GM12878 (cell line): ENCODE data around the gene CMBL. TPM values are rescaled to one million over a fixed set of nuclear protein-coding genes. Genes with fewer than 3 reads are reported as not detected.

Experiments used
- ATAC-seq: fragments of 200-7000 bp; cut with Tn5 transposase; 3 replicates; pipeline ENCODE4 v1.9.1; 2020; ENCODE audit warnings: mild to moderate bottlenecking, moderate library complexity
- BruUV-seq: library from RNA; stranded (reverse); fragments of 400-500 nt; replicated peaks from 2 replicates; lab custom pipeline; 2021; lab: Mats Ljungman, UMichigan
- CTCF ChIA-PET: fragments of 300-600 bp; sonication (Branson Sonifier 250); formaldehyde crosslinking; extraction: SDS; loops from one replicate; lab custom pipeline; 2021; ENCODE audit warnings: inconsistent platforms; lab: Yijun Ruan, JAX
- POLR2A ChIA-PET: fragments of 350-600 bp; formaldehyde crosslinking; extraction: SDS; loops from one replicate; lab custom pipeline; 2021; ENCODE audit warnings: inconsistent platforms; lab: Charles Lee
- RAD21 ChIA-PET: fragments of 300-600 bp; sonication (Branson Sonifier 250); formaldehyde crosslinking; loops from one replicate; lab custom pipeline; 2023; ENCODE audit warnings: antibody characterized with exemption; ENCODE audit not compliant: unreplicated experiment; lab: Charles Lee
- SMC1A ChIA-PET: fragments of 300-600 bp; sonication (Branson Sonifier 250); formaldehyde crosslinking; loops from one replicate; lab custom pipeline; 2023; ENCODE audit not compliant: unreplicated experiment, uncharacterized antibody; lab: Charles Lee
- DNase-seq: peaks from one replicate; pipeline ENCODE4 v3.0.0-alpha.2; 2011; ENCODE audit warnings: low read depth, low spot score
- FAIRE-seq: peaks from 3 replicates; lab custom pipeline; 2011; peaks lifted over from hg19 to GRCh38; lab: Jason Lieb, UNC
- H2AFZ ChIP-seq: 2 replicates; pipeline ENCODE4 v1.6.0; 2011; ENCODE audit warnings: low read depth, low read length, control low read depth; ENCODE audit not compliant: control insufficient read depth
- H3K27ac ChIP-seq: 2 replicates; pipeline ENCODE4 v1.5.1; 2011; ENCODE audit warnings: control low read depth; ENCODE audit not compliant: control insufficient read depth, insufficient read depth
- H3K27me3 ChIP-seq, 2 experiments: replicated peaks in 1 of 2; 2 replicates each; pipeline versions ENCODE4 v1.6.0 to v1.6.1; 2011; ENCODE audit warnings: low read length in 1 of 2; ENCODE audit not compliant: control insufficient read depth in 2 of 2, insufficient read depth in 2 of 2
- H3K36me3 ChIP-seq, 2 experiments: 2 replicates each; pipeline ENCODE4 v1.5.1; 2011; ENCODE audit warnings: low read length in 1 of 2; ENCODE audit not compliant: control insufficient read depth in 2 of 2, insufficient read depth in 2 of 2
- H3K4me1 ChIP-seq: 2 replicates; pipeline ENCODE4 v1.6.1; 2011; ENCODE audit warnings: mild to moderate bottlenecking, low read length, moderate library complexity, mixed read lengths; ENCODE audit not compliant: control insufficient read depth, insufficient read depth
- H3K4me2 ChIP-seq: 2 replicates; pipeline ENCODE4 v1.6.0; 2011; ENCODE audit warnings: control low read depth; ENCODE audit not compliant: control insufficient read depth, insufficient read depth
- H3K4me3 ChIP-seq: fragments of 200-600 bp; sonication (generic); 2 replicates; pipeline ENCODE4 v1.5.1; 2016
- H3K79me2 ChIP-seq: 2 replicates; pipeline ENCODE4 v1.6.0; 2011; ENCODE audit warnings: low read length; ENCODE audit not compliant: control insufficient read depth, insufficient read depth
- H3K9ac ChIP-seq: 2 replicates; pipeline ENCODE4 v1.8.0; 2011; ENCODE audit warnings: low read length, control low read depth, mixed read lengths; ENCODE audit not compliant: control insufficient read depth, insufficient read depth
- H3K9me3 ChIP-seq: replicated peaks from 3 replicates; pipeline ENCODE4 v1.5.1; 2011; ENCODE audit warnings: mild to moderate bottlenecking, low read length; ENCODE audit not compliant: control insufficient read depth, insufficient read depth
- H4K20me1 ChIP-seq: 2 replicates; pipeline ENCODE4 v1.6.0; 2011; ENCODE audit not compliant: control insufficient read depth, insufficient read depth
- CEBPB ChIP-seq, 2 experiments: fragments of 150-350 bp in 1 of 2; IDR thresholded peaks; 2 replicates each; pipeline ENCODE4 v1.6.1; 2012 to 2014; ENCODE audit warnings: low read depth in 2 of 2, low read length in 2 of 2, borderline replicate concordance in 1 of 2, inconsistent platforms in 1 of 2
- JUNB ChIP-seq: IDR thresholded peaks from 2 replicates; pipeline ENCODE4 v1.6.1; 2016; ENCODE audit warnings: antibody characterized with exemption, mild to moderate bottlenecking
- NFYB ChIP-seq: IDR thresholded peaks from 2 replicates; pipeline ENCODE4 v1.6.1; 2011; ENCODE audit warnings: low read depth, mild to moderate bottlenecking, low read length, improper control_type of control experiment, moderate library complexity; ENCODE audit not compliant: insufficient read depth
- NR2C2 ChIP-seq: IDR thresholded peaks from 2 replicates; pipeline ENCODE4 v1.6.1; 2011; ENCODE audit warnings: borderline replicate concordance, low read depth; ENCODE audit not compliant: control insufficient read depth, insufficient read length
- SIN3A ChIP-seq: IDR thresholded peaks from 2 replicates; pipeline ENCODE4 v1.6.1; 2012; ENCODE audit warnings: low read depth, low read length, improper control_type of control experiment
- SMAD1 ChIP-seq: fragments of 450-650 bp; IDR thresholded peaks from 2 replicates; pipeline ENCODE4 v1.6.1; 2018; ENCODE audit warnings: mild to moderate bottlenecking, low read depth; ENCODE audit not compliant: partially characterized antibody
- STAT3 ChIP-seq: IDR thresholded peaks from 2 replicates; pipeline ENCODE4 v1.6.1; 2011; ENCODE audit warnings: low read depth, low read length, improper control_type of control experiment
- TARDBP ChIP-seq: IDR thresholded peaks from 2 replicates; pipeline ENCODE4 v1.6.1; 2016; ENCODE audit warnings: borderline replicate concordance
- TCF12 ChIP-seq: IDR thresholded peaks from 2 replicates; pipeline ENCODE4 v1.6.1; 2011; ENCODE audit warnings: low read depth, mild to moderate bottlenecking, low read length
- WGBS: methylation state at CpG from one replicate; pipeline ENCODE4 v1.1.6; 2016; ENCODE audit warnings: low lambda C conversion rate; ENCODE audit not compliant: insufficient replicate concordance, insufficient coverage; ENCODE audit errors: missing lambda C conversion rate; 5-methylcytosine and 5-hydroxymethylcytosine counted together
- in situ Hi-C: fragments of 300-500 bp; cut with MboI; formaldehyde crosslinking; loops from 9 replicates; pipeline ENCODE4 v1.14.3; 2018; ENCODE audit warnings: mixed read lengths
- intact Hi-C: fragments of 100-400 bp; cut with micrococcal nuclease; formaldehyde crosslinking; loops from one replicate; pipeline ENCODE4 v1.14.2; 2022; ENCODE audit not compliant: unreplicated experiment
- polyA plus RNA-seq, 11 experiments: library from polyadenylated mRNA; depleted of rRNA in 4 of 11; unstranded in 6 of 11; stranded (reverse) in 5 of 11; fragments of >200 nt; fragmentation: Nextera tagmentation in 4 of 11; fragmentation: Illumina TruSeq in 1 of 11; extraction: Ambion mirVana in 4 of 11; extraction: Trizol in 1 of 11; gene quantifications; 1 replicate in 1 of 11; 2 replicates in 10 of 11; pipeline versions ENCODE4 v1.2.1 to v1.2.3, GENCODE V29; 2011 to 2016; ENCODE audit warnings: inconsistent platforms in 2 of 11, missing spikeins in 2 of 11, low read depth in 1 of 11
- total RNA-seq, 4 experiments: library from RNA; depleted of rRNA in 3 of 4; stranded (reverse); fragments of >200 nt in 3 of 4; fragmentation: Illumina TruSeq in 1 of 4; extraction: Trizol in 1 of 4; gene quantifications; 2 replicates each; pipeline versions ENCODE4 v1.2.1 to v1.2.3, GENCODE V29; 2013 to 2021
- TF ChIP-seq, protein P1 (sequence below): IDR thresholded peaks from 2 replicates; pipeline ENCODE4 v1.6.1; 2012; ENCODE audit warnings: low read length, inconsistent platforms
- TF ChIP-seq, protein P2 (sequence below): fragments of 450-650 bp; conservative IDR thresholded peaks from 2 replicates; pipeline ENCODE4 v1.6.1; 2017; ENCODE audit warnings: mild to moderate bottlenecking, moderate library complexity
- TF ChIP-seq, protein P3 (sequence below): fragments of 450-650 bp; IDR thresholded peaks from 2 replicates; pipeline ENCODE4 v1.6.1; 2017; ENCODE audit warnings: mild to moderate bottlenecking, low read depth, inconsistent platforms; ENCODE audit not compliant: poor library complexity, severe bottlenecking
- TF ChIP-seq, protein P4 (sequence below): IDR thresholded peaks from 2 replicates; pipeline ENCODE4 v1.6.1; 2012; ENCODE audit warnings: low read depth, low read length, improper control_type of control experiment
- TF ChIP-seq, protein P5 (sequence below): IDR thresholded peaks from 2 replicates; pipeline ENCODE4 v1.6.1; 2011; ENCODE audit warnings: mild to moderate bottlenecking, low read depth, low read length, moderate library complexity; ENCODE audit not compliant: insufficient replicate concordance

CMBL gene
- total and polyA plus RNA-seq, 10 of the 15 experiments (the other 5 are each of a cell fraction or from before 2014, with no cell fraction given): 1.8 to 15.6 (median 7.5) TPM

DNA sequence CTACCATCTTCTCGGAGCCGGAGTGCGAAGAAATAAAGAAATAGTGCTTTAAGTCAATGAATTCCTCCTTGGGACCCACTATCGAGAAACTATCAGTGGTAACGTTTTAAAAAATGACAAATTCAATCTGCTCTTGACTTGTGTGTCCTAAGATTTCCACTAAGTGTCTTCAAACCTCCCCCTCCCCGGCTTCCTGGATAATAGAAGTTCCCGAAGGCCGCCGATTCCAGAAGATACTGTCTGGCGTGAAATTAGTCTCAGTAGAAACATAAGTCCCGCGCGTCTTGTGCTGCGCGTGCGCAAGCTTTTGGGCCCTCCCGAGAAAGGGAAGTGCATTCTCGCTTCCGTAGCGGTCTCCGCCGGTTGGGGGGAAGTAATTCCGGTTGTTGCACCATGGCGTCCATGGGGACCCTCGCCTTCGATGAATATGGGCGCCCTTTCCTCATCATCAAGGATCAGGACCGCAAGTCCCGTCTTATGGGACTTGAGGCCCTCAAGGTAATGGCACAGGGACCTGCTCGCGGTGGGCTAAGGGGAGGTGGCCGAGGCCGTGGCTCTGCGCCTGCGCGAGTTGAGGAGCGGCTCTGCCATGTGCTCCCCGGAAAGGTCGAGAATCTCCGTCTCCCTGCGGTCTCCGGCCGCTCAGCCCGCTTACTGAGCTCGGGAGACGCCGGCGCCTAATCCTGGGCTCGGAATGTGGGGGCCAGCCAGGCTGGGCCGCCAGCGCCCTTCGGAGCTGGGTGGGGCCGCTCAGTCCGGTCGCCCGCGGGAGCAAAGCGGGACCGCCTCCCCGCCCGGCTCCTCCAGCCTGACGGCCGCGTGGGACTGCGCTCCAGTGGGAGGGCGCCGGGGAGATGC, 57.5 kb downstream of the CMBL start, which contains the start of gene CCT5:
Gene CCT5, plus strand, starts transcription at position 333 of the 858 bp plus-strand sequence. Its CDS starts 61 bp downstream, at position 394.
- Histone ChIP-seq H4K20me1 (peaks cover 4% of the 10 kb centered on the region; the same call in 1 of the 2 replicates), H2AFZ (peak within 1 kb of the TSS; percentile 99), H3K9ac (peak within 1 kb of the TSS; percentile 85), H3K27me3 (no peaks in the 10 kb centered on the region), H3K4me2 (peak within 1 kb of the TSS; percentile 87), H3K36me3 (peaks cover 3 to 13% of the 10 kb centered on the region in 2 experiments; a peak in 2 of 4 replicates), H3K4me1 (peaks cover 7% of the 10 kb centered on the region; the same call in 1 of the 2 replicates), H3K27ac (peak within 1 kb of the TSS; percentile 97), H3K4me3 (peak within 1 kb of the TSS; percentile 99), H3K9me3 (no peaks in the 10 kb centered on the region), H3K79me2 (peaks cover 73% of the 10 kb centered on the region)
- intact Hi-C loops: loop anchor here (5.0 kb wide), 1 partner anchor 512 kb away; the partner anchor contains the start of gene DAP
- CTCF ChIA-PET: interaction anchor here (1.0 to 1.5 kb wide), 5 partner anchors 34 to 171 kb away, joined by 3 to 6 read pairs (median 5); no protein-coding TSS in a partner anchor
- SMC1A ChIA-PET: interaction anchor here (0.9 to 1.9 kb wide), 3 partner anchors 15 to 107 kb away, joined by 3 to 5 read pairs (median 5); partner anchors contain the start of gene MARCHF6
- FAIRE-seq (peak; percentile 99), DNase-seq (peak; percentile 90), ATAC-seq (peak; percentile 77)
- TSS peak; percentile 75 for BruUV-seq
- WGBS: 1% methylated on average over 66 of the region's 67 CpGs
- POLR2A ChIA-PET: interaction anchor here (0.6 to 1.5 kb wide), 5 partner anchors 15 to 104 kb away, joined by 3 to 7 read pairs (median 4); partner anchors contain the start of gene MARCHF6
- RAD21 ChIA-PET: no interaction called here
- in situ Hi-C loops: no loop called here
- TF ChIP-seq STAT3 (no peak), TARDBP (no peak), NFYB (no peak), JUNB (no peak), NR2C2 (no peak), TCF12 (peak; percentile 34; the same call in 1 of the 2 replicates), SMAD1 (no peak), CEBPB (IDR thresholded peaks at IDR 0.05; ENCODE audit: borderline replicate concordance in 1 of 2, low read depth in 2 of 2, low read length in 2 of 2) (no peak), SIN3A (peak; percentile 25)
- TF ChIP-seq, protein P1, sequence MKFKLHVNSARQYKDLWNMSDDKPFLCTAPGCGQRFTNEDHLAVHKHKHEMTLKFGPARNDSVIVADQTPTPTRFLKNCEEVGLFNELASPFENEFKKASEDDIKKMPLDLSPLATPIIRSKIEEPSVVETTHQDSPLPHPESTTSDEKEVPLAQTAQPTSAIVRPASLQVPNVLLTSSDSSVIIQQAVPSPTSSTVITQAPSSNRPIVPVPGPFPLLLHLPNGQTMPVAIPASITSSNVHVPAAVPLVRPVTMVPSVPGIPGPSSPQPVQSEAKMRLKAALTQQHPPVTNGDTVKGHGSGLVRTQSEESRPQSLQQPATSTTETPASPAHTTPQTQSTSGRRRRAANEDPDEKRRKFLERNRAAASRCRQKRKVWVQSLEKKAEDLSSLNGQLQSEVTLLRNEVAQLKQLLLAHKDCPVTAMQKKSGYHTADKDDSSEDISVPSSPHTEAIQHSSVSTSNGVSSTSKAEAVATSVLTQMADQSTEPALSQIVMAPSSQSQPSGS: no peak; the same call in 1 of the 2 replicates
- TF ChIP-seq, protein P2, sequence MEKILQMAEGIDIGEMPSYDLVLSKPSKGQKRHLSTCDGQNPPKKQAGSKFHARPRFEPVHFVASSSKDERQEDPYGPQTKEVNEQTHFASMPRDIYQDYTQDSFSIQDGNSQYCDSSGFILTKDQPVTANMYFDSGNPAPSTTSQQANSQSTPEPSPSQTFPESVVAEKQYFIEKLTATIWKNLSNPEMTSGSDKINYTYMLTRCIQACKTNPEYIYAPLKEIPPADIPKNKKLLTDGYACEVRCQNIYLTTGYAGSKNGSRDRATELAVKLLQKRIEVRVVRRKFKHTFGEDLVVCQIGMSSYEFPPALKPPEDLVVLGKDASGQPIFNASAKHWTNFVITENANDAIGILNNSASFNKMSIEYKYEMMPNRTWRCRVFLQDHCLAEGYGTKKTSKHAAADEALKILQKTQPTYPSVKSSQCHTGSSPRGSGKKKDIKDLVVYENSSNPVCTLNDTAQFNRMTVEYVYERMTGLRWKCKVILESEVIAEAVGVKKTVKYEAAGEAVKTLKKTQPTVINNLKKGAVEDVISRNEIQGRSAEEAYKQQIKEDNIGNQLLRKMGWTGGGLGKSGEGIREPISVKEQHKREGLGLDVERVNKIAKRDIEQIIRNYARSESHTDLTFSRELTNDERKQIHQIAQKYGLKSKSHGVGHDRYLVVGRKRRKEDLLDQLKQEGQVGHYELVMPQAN: peak; percentile 95; the same call in 1 of the 2 replicates
- TF ChIP-seq, protein P3, sequence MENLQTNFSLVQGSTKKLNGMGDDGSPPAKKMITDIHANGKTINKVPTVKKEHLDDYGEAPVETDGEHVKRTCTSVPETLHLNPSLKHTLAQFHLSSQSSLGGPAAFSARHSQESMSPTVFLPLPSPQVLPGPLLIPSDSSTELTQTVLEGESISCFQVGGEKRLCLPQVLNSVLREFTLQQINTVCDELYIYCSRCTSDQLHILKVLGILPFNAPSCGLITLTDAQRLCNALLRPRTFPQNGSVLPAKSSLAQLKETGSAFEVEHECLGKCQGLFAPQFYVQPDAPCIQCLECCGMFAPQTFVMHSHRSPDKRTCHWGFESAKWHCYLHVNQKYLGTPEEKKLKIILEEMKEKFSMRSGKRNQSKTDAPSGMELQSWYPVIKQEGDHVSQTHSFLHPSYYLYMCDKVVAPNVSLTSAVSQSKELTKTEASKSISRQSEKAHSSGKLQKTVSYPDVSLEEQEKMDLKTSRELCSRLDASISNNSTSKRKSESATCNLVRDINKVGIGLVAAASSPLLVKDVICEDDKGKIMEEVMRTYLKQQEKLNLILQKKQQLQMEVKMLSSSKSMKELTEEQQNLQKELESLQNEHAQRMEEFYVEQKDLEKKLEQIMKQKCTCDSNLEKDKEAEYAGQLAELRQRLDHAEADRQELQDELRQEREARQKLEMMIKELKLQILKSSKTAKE: peak; percentile 98
- TF ChIP-seq, protein P4, sequence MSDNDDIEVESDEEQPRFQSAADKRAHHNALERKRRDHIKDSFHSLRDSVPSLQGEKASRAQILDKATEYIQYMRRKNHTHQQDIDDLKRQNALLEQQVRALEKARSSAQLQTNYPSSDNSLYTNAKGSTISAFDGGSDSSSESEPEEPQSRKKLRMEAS: peak; percentile 67; the same call in 1 of the 2 replicates
- TF ChIP-seq, protein P5, sequence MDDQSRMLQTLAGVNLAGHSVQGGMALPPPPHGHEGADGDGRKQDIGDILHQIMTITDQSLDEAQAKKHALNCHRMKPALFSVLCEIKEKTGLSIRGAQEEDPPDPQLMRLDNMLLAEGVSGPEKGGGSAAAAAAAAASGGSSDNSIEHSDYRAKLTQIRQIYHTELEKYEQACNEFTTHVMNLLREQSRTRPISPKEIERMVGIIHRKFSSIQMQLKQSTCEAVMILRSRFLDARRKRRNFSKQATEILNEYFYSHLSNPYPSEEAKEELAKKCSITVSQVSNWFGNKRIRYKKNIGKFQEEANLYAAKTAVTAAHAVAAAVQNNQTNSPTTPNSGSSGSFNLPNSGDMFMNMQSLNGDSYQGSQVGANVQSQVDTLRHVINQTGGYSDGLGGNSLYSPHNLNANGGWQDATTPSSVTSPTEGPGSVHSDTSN: no peak
